ENCODE data around the gene MFRP.

The MFRP gene

GRCh38 chr11:119317592-119318239 is 28.8 kb downstream of the MFRP start:
- no peak for DNase-seq (ENCODE audit: low read depth)

DNA sequence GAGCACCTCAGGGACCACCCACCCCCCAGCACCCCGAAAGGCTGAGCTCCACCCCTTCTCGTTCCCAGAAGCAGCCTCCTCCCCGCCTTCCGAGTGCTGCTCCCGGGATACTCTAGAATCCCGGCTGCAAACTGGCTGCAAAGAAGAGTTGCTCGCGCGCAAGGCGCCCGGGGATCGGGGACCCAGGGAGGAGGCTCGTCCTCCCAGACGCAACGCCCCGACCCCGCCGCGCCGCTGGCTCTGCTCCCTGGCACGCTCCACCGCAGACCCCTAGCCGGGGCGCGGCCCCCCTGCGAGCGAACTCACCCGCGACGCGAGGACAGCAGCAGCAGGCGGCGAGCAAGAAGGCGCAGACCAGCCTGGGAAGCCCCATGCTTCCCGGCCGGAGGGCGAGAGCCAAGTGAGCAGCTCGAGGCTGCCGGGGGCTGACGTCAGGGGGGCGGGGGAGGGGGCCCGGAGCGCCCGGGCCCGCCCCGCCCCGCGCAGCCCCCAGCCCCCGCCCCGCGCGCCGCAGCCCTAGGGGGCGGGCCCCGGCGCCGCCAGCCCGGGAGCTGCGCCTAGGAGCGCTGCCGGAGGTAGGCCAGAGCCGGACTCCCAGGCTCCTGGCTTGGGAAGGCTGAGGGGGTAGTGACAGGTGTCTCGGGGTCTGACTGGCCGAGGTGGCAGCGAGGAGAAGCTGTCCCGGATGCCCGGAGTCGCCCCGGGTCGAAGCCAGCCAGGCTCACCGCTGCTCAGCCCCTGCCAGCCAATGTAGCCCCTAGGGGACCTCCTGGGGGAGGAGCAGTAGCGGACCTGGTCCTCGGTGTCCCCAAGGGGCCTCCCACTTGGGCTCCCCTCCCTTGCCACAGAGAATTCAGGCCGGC is 29.5 kb downstream of the MFRP start, which contains the start of gene MCAM:
TSS of gene MCAM (minus strand) at position 402 of the 863 bp plus-strand sequence. CDS start at position 373, 29 bp downstream.
- no peak for DNase-seq (ENCODE audit: low read depth)

- DNase-seq (ENCODE audit: low read depth) = no peak
Observed at GRCh38 chr11:119316016-119316728, 30.3 kb downstream of the MFRP start.

- DNase-seq (ENCODE audit: low read depth) = peak; percentile 27
Observed at GRCh38 chr11:119315131-119316015, 31.1 kb downstream of the MFRP start.

DNA sequence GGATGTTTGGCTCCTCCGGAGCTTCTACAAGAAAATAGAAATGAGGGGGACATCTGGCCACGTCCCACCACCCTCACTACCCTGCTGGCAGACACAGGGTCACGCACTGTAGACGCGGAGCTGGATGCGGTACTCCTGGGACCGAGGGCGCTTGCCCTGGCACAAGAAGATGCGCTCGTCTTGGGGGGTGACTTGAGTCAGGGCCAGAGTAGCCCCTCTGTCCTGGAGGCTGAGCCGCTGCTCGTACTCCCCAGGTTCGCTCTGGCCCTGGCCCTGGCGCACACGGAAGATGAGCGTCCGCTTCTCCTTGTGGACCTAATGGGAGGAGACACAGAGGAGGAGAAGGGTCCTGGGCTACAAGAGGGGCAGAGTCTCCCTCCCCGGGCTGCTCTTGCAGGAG is 31.8 kb downstream of the MFRP start:
- no peak for DNase-seq (ENCODE audit: low read depth)

DNA sequence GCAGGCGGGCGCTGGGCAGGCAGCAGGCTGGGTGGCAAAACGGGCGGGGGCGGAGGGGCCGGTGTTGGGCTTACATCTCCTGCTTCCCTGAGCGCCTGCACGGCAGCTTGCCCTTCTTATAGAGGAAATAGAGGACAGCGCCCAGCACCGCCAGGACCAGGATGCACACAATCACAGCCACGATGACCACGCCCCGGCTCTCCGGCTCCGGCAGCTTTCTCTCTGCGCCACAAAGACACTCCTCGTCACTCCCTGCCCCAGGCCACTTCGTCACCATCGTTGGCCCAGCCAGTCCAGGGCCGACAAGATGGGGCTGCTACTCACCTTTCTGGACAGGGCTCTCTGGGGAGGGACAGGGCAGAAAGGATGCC is 35.8 kb downstream of the MFRP start:
- DNase-seq (ENCODE audit: low read depth) = no peak

DNA sequence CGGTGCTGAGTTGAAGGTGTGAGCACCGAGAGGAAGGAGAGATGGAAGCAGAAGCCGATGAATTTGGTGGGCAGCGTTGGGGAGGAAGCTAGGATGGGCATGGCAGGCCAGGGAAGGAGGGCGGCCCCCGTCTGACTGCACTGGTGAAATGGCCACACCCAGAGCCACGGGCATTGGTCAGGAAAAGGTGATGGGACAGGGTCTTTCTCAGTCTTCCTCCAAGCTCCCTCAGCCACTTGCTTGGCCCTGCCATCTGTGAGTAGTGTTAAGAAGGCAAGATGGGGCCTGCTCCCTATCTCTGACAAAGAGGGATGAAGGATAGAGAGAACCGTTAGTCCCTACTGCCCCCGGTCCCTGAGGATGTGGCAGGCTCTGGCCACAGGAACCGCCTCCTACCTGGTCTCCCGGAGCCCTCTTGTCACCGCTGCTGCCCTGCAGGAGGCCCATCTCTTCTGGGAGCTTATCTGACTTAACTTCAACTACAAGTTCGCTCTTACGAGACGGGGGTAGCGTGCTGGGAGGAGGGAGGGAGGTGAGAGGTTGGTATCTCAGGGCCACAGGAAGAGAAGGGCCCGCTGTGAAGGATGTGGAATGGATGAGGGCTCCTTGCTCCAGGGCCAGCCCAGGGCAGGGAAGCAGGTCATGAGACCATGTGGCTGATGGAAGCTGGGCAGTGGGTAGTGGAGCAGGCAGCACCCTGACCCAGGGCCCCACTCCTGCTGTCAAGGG is 36.4 kb downstream of the MFRP start:
- DNase-seq (ENCODE audit: low read depth) = no peak

GRCh38 chr11:119309411-119309810 is 37.1 kb downstream of the MFRP start:
- DNase-seq (ENCODE audit: low read depth) = no peak

DNA sequence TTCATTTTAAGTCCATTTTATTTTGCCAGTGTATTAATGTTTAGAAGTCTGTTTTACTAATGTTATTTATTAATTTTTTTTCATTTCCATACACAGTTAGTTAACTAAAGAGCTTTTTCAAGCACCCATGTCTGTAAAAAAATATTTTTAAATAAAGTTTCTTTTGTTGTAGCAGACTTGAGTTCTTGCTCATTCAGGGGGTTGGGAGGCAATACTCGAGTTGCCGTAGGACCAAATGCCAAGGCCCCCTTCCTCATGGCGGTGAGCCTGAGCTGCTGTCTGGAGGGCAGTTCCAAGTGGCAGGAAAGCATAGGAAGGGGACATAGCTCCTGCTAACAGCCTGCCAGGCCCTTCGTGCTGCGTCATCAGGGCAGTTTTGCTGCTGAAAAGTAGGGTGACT is 38.5 kb downstream of the MFRP start:
- DNase-seq (ENCODE audit: low read depth) = no peak

DNA sequence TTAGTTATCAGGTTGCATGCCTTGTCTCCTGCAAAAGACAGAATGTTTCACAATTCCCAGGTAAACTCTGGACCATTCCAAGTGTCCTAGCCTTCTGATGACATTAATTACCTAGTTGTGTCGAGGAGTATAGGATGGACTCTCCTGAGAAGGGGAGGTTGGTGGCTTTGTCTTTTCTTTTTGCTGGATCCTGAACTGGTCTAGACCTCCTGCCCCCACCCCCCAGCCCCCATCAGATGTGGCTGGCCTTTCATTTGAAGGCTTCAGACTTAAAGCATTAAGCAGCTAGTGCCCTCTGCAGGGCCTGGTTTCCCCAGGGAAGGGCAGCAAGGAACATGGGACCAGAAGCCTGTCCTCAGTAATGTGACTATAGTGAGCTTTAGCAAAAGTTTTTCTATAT is 39.3 kb downstream of the MFRP start:
- no peak for DNase-seq (ENCODE audit: low read depth)

- no peak for DNase-seq (ENCODE audit: low read depth)
Observed at GRCh38 chr11:119306373-119306890, 40.1 kb downstream of the MFRP start.

DNA sequence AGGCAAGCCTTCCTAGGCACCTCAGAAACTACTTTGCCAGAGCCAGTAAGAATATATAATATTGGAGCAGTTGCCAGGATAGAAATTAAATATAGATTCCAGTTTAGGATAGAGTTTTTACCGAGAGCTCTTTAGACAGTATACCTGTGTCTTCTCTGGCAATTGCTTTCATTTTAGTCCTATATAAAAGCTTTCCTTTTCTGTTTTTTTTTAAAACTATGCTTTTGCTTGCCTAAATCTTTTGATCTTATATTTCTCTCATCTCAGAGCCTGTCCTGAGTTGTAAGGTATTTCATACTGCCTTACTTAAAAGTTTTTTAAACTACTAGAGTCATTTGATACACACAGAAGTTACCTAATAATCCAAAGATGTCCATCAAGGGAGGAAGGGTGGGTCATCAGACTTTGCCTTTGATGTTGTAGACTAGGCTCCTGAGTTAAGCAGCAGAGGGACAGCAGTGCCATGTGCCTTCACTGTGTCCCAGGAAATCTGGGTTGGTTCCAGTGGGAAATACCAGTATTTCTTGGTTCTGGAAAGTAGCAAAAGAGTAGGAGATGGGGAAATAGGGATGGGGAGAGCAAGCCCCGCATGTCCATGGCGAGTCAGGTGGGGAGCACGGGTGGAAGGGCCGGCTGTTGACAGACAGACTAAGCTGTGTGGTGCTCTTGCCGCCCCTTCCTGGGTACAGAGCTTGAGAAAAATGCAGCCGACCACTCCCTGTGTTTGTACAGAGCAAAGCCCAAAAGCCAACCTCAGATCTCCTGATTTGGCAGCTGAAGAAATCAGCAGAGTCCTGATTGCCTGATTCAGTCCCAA is 40.7 kb downstream of the MFRP start:
- DNase-seq (ENCODE audit: low read depth) = no peak

DNA sequence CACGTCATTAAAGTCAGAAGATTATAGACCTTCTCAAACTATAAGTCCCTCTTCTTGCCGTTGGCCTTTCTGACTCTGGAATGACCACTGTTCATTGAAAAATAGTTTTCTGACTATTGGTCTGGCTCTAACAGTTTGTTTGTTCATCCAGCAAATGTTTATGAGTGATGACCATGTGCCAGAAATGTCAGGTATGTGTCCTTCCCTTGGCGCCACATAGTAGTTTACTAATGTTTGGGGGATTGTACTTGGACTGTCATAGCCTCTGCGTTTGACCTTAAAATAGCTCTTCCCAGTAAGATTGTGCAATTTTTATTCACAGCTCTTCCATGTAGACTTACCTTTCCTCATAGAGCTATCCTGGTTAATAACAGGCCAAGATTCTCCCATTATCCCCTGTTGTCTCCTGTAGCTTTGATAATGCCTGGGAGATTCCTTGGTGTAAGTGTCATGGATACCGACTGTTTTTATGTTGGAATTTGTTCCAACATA is 43.2 kb downstream of the MFRP start:
- no peak for DNase-seq (ENCODE audit: low read depth)

GRCh38 chr11:119300198-119300964 is 46.1 kb downstream of the MFRP start:
- DNase-seq (ENCODE audit: low read depth) = no peak

DNA sequence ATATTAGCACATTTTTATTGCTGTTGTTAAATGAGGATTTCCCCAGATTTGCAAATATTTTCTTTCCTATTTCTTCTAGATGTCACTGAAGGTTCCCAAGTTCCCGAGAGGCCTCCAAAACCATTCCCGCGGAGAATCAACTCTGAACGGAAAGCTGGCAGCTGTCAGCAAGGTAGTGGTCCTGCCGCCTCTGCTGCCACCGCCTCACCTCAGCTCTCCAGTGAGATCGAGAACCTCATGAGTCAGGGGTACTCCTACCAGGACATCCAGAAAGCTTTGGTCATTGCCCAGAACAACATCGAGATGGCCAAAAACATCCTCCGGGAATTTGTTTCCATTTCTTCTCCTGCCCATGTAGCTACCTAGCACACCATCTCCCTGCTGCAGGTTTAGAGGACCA is 47.1 kb downstream of the MFRP start:
- no peak for DNase-seq (ENCODE audit: low read depth)

DNA sequence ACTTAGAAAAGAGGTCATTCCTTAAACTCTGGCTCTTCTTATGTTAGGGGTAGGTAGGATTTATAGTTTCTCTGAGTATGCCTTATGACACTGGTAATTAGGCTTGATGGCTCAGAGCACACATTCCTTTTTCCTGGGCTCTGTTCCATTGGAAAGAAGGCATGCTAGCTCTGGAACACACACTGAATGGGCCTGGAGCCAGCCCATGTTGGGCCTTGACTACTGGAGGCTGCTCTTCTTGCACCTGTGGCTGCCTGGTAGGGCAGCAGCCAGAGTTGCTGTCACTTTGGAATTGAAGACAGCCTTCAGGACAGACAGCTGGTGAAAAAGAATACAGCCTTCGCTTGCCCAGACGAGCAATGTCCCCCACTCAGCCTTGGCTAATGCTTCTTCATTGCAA is 47.8 kb downstream of the MFRP start:
- DNase-seq (ENCODE audit: low read depth) = no peak

GRCh38 chr11:119297938-119298337 is 48.6 kb downstream of the MFRP start:
- DNase-seq (ENCODE audit: low read depth) = no peak

DNA sequence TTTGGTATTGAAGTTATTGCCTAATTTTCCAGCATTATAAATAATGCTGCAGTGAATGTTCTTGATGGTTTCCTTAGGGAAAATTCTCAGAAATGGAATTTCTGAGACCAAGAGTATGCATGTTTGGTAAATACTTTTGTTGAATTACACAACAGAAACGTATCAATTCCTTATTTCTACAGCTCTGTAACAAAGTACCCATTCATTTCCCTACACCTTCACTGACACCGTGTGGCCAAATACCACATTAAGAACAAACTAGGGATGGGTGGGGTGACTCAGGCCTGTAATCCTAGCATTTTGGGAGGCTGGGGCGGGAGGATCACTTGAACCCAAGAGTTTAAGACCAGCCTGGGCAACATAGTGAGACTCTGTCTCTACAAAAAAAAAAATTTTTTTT is 51.3 kb downstream of the MFRP start:
- no peak for DNase-seq (ENCODE audit: low read depth)

- DNase-seq (ENCODE audit: low read depth) = no peak
Observed at GRCh38 chr11:119293461-119293860, 53.0 kb downstream of the MFRP start.

Measured in activated T-helper 9 cell treated with anti-CD3 and anti-CD28 coated beads, Interleukin-2, amount 50 U/mL, for 16 hours (primary cell).